Measurements from ENCODE around the gene CEP89.
"Not testable (repeated sequence)": the region's sequence is repeated elsewhere in the genome, so short reads cannot be mapped to it uniquely, and the experiment has no call there.

CEP89 gene

GRCh38 chr19:32877977-32878745 lies 93.6 kb downstream of the CEP89 start:
- no peak for DNase-seq
- in situ Hi-C loops (cut with HindIII; ENCODE audit: low pct_ligation_motif_present, low pct_unique_long_range_greater_than_20kb, low sequenced_read_pairs), result no loop called here

GRCh38 chr19:32877323-32877912 lies 94.3 kb downstream of the CEP89 start:
- in situ Hi-C loops (cut with HindIII; ENCODE audit: low pct_ligation_motif_present, low pct_unique_long_range_greater_than_20kb, low sequenced_read_pairs), result no loop called here

GRCh38 chr19:32876919-32877285 lies 94.9 kb downstream of the CEP89 start:
- no peak for DNase-seq
- in situ Hi-C loops (cut with HindIII; ENCODE audit: low pct_ligation_motif_present, low pct_unique_long_range_greater_than_20kb, low sequenced_read_pairs), result no loop called here

More at GRCh38 chr19:32877323-32877912, 94.3 kb downstream of the CEP89 start:
- no peak for DNase-seq

- in situ Hi-C loops (cut with HindIII; ENCODE audit: low pct_ligation_motif_present, low pct_unique_long_range_greater_than_20kb, low sequenced_read_pairs), result no loop called here
- no peak for DNase-seq
Observed at GRCh38 chr19:32876236-32876918, 95.4 kb downstream of the CEP89 start.

GRCh38 chr19:32875428-32875827 lies 96.3 kb downstream of the CEP89 start:
- no peak for DNase-seq
- in situ Hi-C loops (cut with HindIII; ENCODE audit: low pct_ligation_motif_present, low pct_unique_long_range_greater_than_20kb, low sequenced_read_pairs), result no loop called here

GRCh38 chr19:32874605-32875004 lies 97.2 kb downstream of the CEP89 start:
- in situ Hi-C loops (cut with HindIII; ENCODE audit: low pct_ligation_motif_present, low pct_unique_long_range_greater_than_20kb, low sequenced_read_pairs), result no loop called here
- DNase-seq, result no peak

GRCh38 chr19:32873247-32873959 lies 98.4 kb downstream of the CEP89 start:
- no peak for DNase-seq
- in situ Hi-C loops (cut with HindIII; ENCODE audit: low pct_ligation_motif_present, low pct_unique_long_range_greater_than_20kb, low sequenced_read_pairs), result no loop called here

GRCh38 chr19:32872391-32872790 lies 99.4 kb downstream of the CEP89 start:
- DNase-seq, result no peak
- in situ Hi-C loops (cut with HindIII; ENCODE audit: low pct_ligation_motif_present, low pct_unique_long_range_greater_than_20kb, low sequenced_read_pairs), result no loop called here

- in situ Hi-C loops (cut with HindIII; ENCODE audit: low pct_ligation_motif_present, low pct_unique_long_range_greater_than_20kb, low sequenced_read_pairs), result no loop called here
- DNase-seq, result no peak
Observed at GRCh38 chr19:32870981-32871451, 100.7 kb downstream of the CEP89 start.

- no peak for DNase-seq
- in situ Hi-C loops (cut with HindIII; ENCODE audit: low pct_ligation_motif_present, low pct_unique_long_range_greater_than_20kb, low sequenced_read_pairs), result no loop called here
Observed at GRCh38 chr19:32869966-32870573, 101.7 kb downstream of the CEP89 start.

- in situ Hi-C loops (cut with HindIII; ENCODE audit: low pct_ligation_motif_present, low pct_unique_long_range_greater_than_20kb, low sequenced_read_pairs), result no loop called here
- DNase-seq, result no peak
Observed at GRCh38 chr19:32869369-32869965, 102.3 kb downstream of the CEP89 start, which contains the start of gene SLC7A9. TSS of gene SLC7A9 (minus strand) at chr19:32869767. CDS start at chr19:32868534, 1,233 bp downstream.

GRCh38 chr19:32868206-32868950 lies 103.4 kb downstream of the CEP89 start:
- DNase-seq, result no peak
- in situ Hi-C loops (cut with HindIII; ENCODE audit: low pct_ligation_motif_present, low pct_unique_long_range_greater_than_20kb, low sequenced_read_pairs), result no loop called here

GRCh38 chr19:32867436-32867835 lies 104.3 kb downstream of the CEP89 start:
- DNase-seq; in situ Hi-C loops (cut with HindIII; ENCODE audit: low pct_ligation_motif_present, low pct_unique_long_range_greater_than_20kb, low sequenced_read_pairs): not testable (repeated sequence)

- in situ Hi-C loops (cut with HindIII; ENCODE audit: low pct_ligation_motif_present, low pct_unique_long_range_greater_than_20kb, low sequenced_read_pairs), result no loop called here
- no peak for DNase-seq
Observed at GRCh38 chr19:32866564-32867265, 105.0 kb downstream of the CEP89 start.

GRCh38 chr19:32866061-32866460 lies 105.7 kb downstream of the CEP89 start:
- no peak for DNase-seq
- in situ Hi-C loops (cut with HindIII; ENCODE audit: low pct_ligation_motif_present, low pct_unique_long_range_greater_than_20kb, low sequenced_read_pairs), result no loop called here

- in situ Hi-C loops (cut with HindIII; ENCODE audit: low pct_ligation_motif_present, low pct_unique_long_range_greater_than_20kb, low sequenced_read_pairs), result no loop called here
- no peak for DNase-seq
Observed at GRCh38 chr19:32865326-32865725, 106.4 kb downstream of the CEP89 start.

All from ACHN (cell line).